Activated naive CD4-positive, alpha-beta T cell treated with Interleukin-2 at 50 U/mL for 16 hours (primary cell): ENCODE results near the gene SMARCA2.
A peak's percentile ranks its signal among the peaks of the same experiment; 100 is the strongest.

Source experiments
- DNase-seq: peaks from one replicate; pipeline ENCODE4 v3.0.0-alpha.2; 2020

The SMARCA2 gene

GRCh38 chr9:2227144-2227867 is 212.2 kb downstream of the SMARCA2 start:
- DNase-seq: no peak

- no peak for DNase-seq
These were observed 213.0 kb downstream of the SMARCA2 start for GRCh38 chr9:2228132-2228531.

GRCh38 chr9:2228641-2229040 is 213.5 kb downstream of the SMARCA2 start:
- DNase-seq: no peak

DNA sequence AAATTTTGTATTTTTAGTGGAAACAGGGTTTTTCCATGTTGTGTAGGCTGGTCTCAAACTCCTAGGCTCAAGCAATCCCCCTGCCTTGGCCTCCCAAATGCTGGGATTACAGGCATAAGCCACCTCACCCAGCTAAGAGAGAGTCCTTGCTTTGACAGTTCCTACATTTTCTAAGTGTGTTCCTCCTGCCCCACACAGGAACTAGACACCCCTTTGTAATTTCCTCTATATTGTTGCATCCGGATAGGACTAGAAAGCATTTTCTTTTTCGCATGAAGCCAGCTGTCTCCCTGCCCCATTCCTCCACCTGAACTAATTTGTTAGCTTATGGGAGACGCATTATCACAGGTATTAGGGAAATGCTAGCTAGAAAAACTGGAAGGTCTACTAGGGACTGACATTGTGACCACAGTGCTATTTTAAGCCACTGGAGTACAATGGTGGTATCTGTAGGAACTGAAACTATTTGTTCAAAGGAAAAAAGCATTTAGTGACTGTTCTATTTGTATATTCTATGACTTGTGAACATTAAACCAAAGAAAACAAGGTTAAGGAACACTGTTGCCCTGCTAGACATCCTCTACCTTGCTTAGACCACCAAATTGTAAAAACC is 214.1 kb downstream of the SMARCA2 start:
- no peak for DNase-seq

DNA sequence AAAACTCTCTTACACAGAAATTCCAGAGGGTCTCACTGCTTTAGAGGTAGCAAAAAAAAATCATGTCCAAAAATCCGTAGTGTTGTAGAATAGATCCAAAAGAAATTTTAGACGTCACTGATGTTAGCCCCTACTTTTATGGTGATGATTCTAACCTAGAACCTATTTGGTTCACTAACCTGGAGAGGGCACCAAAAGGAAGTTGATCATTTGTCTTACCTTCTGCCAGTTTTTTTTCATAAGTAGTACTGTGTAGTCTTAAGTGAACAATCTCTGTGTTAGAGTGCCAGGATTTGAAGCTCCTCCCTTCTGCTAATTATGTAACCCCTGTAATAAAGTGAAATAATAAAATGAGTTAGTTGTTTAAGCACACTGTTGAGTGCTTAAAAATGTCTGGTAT is 215.2 kb downstream of the SMARCA2 start:
- no peak for DNase-seq

GRCh38 chr9:2231101-2231500 is 216.0 kb downstream of the SMARCA2 start:
- no peak for DNase-seq

DNA sequence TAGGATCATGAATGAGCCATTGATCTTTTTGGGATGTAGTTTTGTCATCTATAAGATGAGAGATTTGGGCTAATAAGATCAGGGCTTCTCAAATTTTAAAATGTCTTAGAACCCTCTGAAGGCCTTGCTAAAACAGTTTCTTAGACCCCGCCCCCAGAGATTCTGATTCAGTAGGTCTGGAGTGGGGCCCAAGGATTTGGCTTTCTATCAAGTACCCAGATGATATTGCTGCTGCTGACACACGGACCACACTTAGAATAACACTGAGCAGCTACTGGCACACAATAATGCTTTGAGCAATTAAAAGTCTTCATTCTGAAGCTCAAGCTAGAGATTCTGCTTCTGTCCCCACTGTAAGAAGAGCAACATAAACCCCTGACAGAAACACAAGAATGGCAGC is 216.7 kb downstream of the SMARCA2 start:
- no peak for DNase-seq

- DNase-seq: no peak
These were observed 218.1 kb downstream of the SMARCA2 start for GRCh38 chr9:2233274-2233673.

DNA sequence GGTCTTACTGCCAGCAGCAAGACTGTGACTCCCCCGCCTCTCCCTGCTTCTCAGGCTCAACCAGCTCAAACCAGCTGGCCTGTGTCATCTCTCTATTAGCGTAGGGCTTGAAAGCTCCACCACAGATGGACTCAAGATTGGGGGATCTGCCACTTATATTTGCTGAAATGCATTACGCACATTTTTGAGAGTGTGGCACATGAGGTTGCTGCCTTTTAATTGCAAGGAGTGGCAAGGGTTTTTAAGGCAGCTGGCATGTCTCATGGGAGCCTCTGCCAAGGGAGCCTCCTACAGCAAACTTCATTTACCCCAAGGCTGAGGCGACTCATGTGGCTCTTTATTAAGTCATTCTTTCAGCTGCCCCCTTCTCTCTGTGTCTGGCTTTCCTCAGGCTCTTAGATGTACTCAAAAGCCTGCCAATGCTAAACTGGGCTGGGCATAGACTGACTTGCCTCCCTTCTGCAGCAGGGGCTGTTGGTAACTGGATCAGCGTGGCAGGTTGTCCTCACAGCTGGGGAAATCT is 219.3 kb downstream of the SMARCA2 start:
- DNase-seq: no peak

DNA sequence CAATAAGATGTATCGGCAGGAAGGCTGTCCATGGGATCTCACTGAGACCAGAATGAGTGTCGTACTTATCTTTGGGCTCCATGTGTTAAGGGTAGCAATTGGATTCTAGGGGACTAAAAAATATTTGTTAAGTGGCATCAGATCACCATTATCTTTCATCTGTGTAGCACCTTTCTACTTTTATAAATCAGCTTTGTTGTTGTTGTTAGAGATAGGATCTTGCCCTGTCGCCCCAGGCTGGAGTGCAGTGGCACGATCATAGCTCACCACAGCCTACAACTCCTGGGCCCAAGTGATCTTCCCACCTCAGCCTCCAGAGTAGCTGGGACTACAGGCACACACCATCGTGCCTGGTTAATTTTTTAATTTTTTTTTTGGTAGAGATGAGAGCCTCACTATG is 220.5 kb downstream of the SMARCA2 start:
- DNase-seq: no peak

DNA sequence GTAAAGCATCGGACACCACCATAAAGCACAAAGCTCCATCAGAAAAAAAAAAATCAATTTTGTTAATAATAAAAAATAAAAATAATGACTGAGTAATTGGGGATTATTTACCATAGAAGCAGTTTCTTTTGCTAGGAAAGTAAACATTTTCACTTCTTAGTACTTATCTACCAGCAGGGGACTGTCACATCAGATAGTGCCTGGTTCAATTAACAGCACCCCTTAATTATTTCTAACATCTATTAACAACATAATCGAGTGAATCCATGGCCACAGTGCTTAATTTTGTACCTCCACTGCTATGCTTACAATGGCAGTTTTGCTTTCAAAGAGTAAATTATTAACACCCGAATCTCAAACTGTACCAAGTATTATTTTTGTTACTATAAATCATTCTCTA is 221.7 kb downstream of the SMARCA2 start:
- DNase-seq: no peak

- DNase-seq: no peak
These were observed 226.3 kb downstream of the SMARCA2 start for GRCh38 chr9:2241461-2241835.

GRCh38 chr9:2241836-2242741 is 226.9 kb downstream of the SMARCA2 start:
- DNase-seq: peak; percentile 64

- no peak for DNase-seq
These were observed 227.7 kb downstream of the SMARCA2 start for GRCh38 chr9:2242831-2243330.
